Endothelial cell of umbilical vein (primary cell): ENCODE results near the gene RALB. TPM values are rescaled to one million over a fixed set of nuclear protein-coding genes. Genes with fewer than 3 reads are reported as not detected.

ENCODE experiments used
- BruUV-seq: library from RNA; stranded (reverse); fragments of 400-500 nt; replicated peaks from 2 replicates; lab custom pipeline; 2021; lab: Mats Ljungman, UMichigan
- CTCF ChIA-PET: fragments of 300-600, 350-600 bp; sonication (Branson Sonifier 250); formaldehyde crosslinking; loops from one replicate; lab custom pipeline; 2021; ENCODE audit warnings: antibody characterized with exemption, inconsistent platforms; lab: Charles Lee
- POLR2A ChIA-PET: fragments of 300-600, 350-600 bp; sonication (Branson Sonifier 250); formaldehyde crosslinking; loops from one replicate; lab custom pipeline; 2021; ENCODE audit warnings: antibody characterized with exemption, inconsistent platforms; lab: Charles Lee
- DNase-seq: peaks from one replicate; pipeline ENCODE4 v3.0.0-alpha.2; 2011; ENCODE audit warnings: low read depth, low spot score
- FAIRE-seq: peaks from 2 replicates; lab custom pipeline; 2011; peaks lifted over from hg19 to GRCh38; lab: Jason Lieb, UNC
- H2AFZ ChIP-seq: 2 replicates; pipeline ENCODE4 v1.6.0; 2012; ENCODE audit warnings: low read depth, low read length, control low read depth, inconsistent platforms
- H3K27ac ChIP-seq: 2 replicates; pipeline ENCODE4 v1.5.1; 2011; ENCODE audit warnings: low read depth, mild to moderate bottlenecking, control low read depth, low read length, moderate library complexity; ENCODE audit not compliant: insufficient read depth
- H3K27me3 ChIP-seq, 2 experiments: 2 replicates each; pipeline versions ENCODE4 v1.6.0 to v1.6.1; 2011; ENCODE audit warnings: low read length in 2 of 2, mixed read lengths in 1 of 2; ENCODE audit not compliant: control insufficient read depth in 2 of 2, insufficient read depth in 2 of 2
- H3K36me3 ChIP-seq, 2 experiments: 2 replicates in 1 of 2; 3 replicates in 1 of 2; pipeline ENCODE4 v1.5.1; 2011; ENCODE audit warnings: low read length in 2 of 2, mild to moderate bottlenecking in 1 of 2, moderate library complexity in 1 of 2; ENCODE audit not compliant: control insufficient read depth in 2 of 2, insufficient read depth in 2 of 2; ENCODE audit errors: extremely low read depth in 1 of 2
- H3K4me1 ChIP-seq: 3 replicates; pipeline ENCODE4 v1.5.1; 2011; ENCODE audit warnings: mild to moderate bottlenecking, low read length; ENCODE audit not compliant: control insufficient read depth, insufficient read depth; ENCODE audit errors: extremely low read depth
- H3K4me2 ChIP-seq: 2 replicates; pipeline ENCODE4 v1.6.1; 2011; ENCODE audit warnings: low read length, control low read depth, mixed read lengths; ENCODE audit not compliant: insufficient read depth
- H3K4me3 ChIP-seq, 3 experiments: fragments of 200-600 bp in 1 of 3; sonication (generic), shearing (Covaris generic) in 1 of 3; replicated peaks in 1 of 3; 2 replicates each; pipeline ENCODE4 v1.5.1; 2011 to 2016; ENCODE audit warnings: control low read depth in 3 of 3, low read length in 3 of 3, mild to moderate bottlenecking in 2 of 3, inconsistent platforms in 1 of 3, low read depth in 1 of 3, moderate library complexity in 1 of 3; ENCODE audit not compliant: insufficient read depth in 1 of 3
- H3K79me2 ChIP-seq: 2 replicates; pipeline ENCODE4 v1.6.0; 2012; ENCODE audit warnings: low read length, inconsistent platforms; ENCODE audit not compliant: control insufficient read depth, insufficient read depth
- H3K9ac ChIP-seq: replicated peaks from 2 replicates; pipeline ENCODE3; 2011; ENCODE audit warnings: low read length, control low read depth; ENCODE audit not compliant: insufficient read depth; ENCODE audit errors: extremely low read depth
- H3K9me1 ChIP-seq: replicated peaks from 3 replicates; pipeline ENCODE4 v1.6.0; 2011; ENCODE audit warnings: mild to moderate bottlenecking, low read length; ENCODE audit not compliant: control insufficient read depth, insufficient read depth; ENCODE audit errors: extremely low read depth
- H3K9me3 ChIP-seq: replicated peaks from 2 replicates; pipeline ENCODE4 v1.5.1; 2012; ENCODE audit warnings: low read length, inconsistent platforms; ENCODE audit not compliant: control insufficient read depth, insufficient read depth
- H4K20me1 ChIP-seq: replicated peaks from 2 replicates; pipeline ENCODE3; 2011; ENCODE audit warnings: mild to moderate bottlenecking, low read length; ENCODE audit not compliant: control insufficient read depth, insufficient read depth; ENCODE audit errors: extremely low read depth
- CTCF ChIP-seq, 2 donors: IDR thresholded peaks; 1 replicate in 1 of 2; 2 replicates in 1 of 2; pipeline ENCODE4 v1.5.1; 2011; ENCODE audit warnings: low read length in 2 of 2, mild to moderate bottlenecking in 2 of 2, moderate library complexity in 2 of 2, control low read depth in 1 of 2, inconsistent platforms in 1 of 2, low read depth in 1 of 2; ENCODE audit not compliant: insufficient read depth in 1 of 2; ENCODE audit errors: extremely low read depth in 1 of 2
- EZH2 ChIP-seq: IDR thresholded peaks from 2 replicates; pipeline ENCODE4 v1.6.1; 2012; ENCODE audit warnings: borderline replicate concordance, low read depth, mild to moderate bottlenecking, moderate library complexity, low read length, inconsistent platforms; ENCODE audit not compliant: severe bottlenecking
- GATA2 ChIP-seq: IDR thresholded peaks from 2 replicates; pipeline ENCODE4 v1.7.0; 2011; ENCODE audit warnings: low read depth, mild to moderate bottlenecking, moderate library complexity, mixed read lengths, low read length; ENCODE audit not compliant: insufficient read length, insufficient read depth
- JUN ChIP-seq: IDR thresholded peaks from 2 replicates; pipeline ENCODE4 v1.6.1; 2011; ENCODE audit warnings: borderline replicate concordance, low read depth; ENCODE audit not compliant: insufficient read length, insufficient read depth
- MYC ChIP-seq: IDR thresholded peaks from one replicate; pipeline ENCODE4 v1.6.1; 2011; ENCODE audit warnings: mild to moderate bottlenecking, low read depth, low read length
- POLR2A ChIP-seq: IDR thresholded peaks from 2 replicates; pipeline ENCODE4 v1.6.1; 2012; ENCODE audit warnings: low read depth, mild to moderate bottlenecking, control low read depth, low read length
- POLR2AphosphoS5 ChIP-seq: IDR thresholded peaks from 2 replicates; pipeline ENCODE4 v1.6.1; 2012; ENCODE audit warnings: low read depth, mild to moderate bottlenecking, control low read depth, low read length, moderate library complexity; ENCODE audit not compliant: insufficient read depth
- dilution Hi-C: fragments of 300-500 bp; cut with MboI; formaldehyde crosslinking; loops from one replicate; pipeline ENCODE4 v1.15.0; 2019; ENCODE audit warnings: low sequenced_read_pairs; ENCODE audit not compliant: extremely low pct_ligation_motif_present
- intact Hi-C: fragments of 100-400 bp; cut with micrococcal nuclease; formaldehyde crosslinking; loops from one replicate; pipeline ENCODE4 v1.10.0; 2022
- polyA plus RNA-seq, 4 experiments: library from polyadenylated mRNA; depleted of rRNA in 3 of 4; stranded (reverse) in 3 of 4; unstranded in 1 of 4; fragments of >200 nt; gene quantifications; 2 replicates each; pipeline versions ENCODE4 v1.2.1 to v1.2.3, GENCODE V29; 2011 to 2012; ENCODE audit warnings: missing spikeins in 1 of 4
- total RNA-seq: library from RNA; stranded (reverse); gene quantifications from 2 replicates; pipeline ENCODE4 v1.2.3, GENCODE V29; 2021

Gene RALB
- total and polyA plus RNA-seq, 2 donors (not counting 3 experiments of a cell fraction or from before 2014, with no cell fraction given) = 105 to 115 TPM

DNA sequence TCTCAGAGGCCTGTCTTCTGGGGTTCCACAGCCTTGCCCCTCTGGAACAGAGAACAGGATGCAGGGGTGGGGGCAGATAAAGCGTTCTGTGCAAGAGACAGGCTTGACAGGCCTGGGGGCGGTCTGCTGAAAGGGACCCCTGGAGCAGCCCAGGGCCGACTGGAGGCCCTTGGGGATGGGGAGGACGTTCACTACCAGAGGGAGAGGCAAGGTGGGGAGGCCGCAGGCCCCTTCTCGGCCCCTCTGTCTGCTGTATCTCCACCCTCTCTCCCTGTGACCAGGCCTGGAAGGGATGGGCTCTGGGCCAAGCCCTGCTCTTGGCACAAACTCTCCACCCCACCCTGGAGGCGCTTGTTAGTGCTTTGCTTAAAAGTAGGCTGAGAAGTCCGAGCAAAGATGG lies 66.0 kb downstream of the RALB start:
- Histone ChIP-seq H3K27ac (no peak overlapping the region), H4K20me1 (no peaks in the 10 kb centered on the region), H3K27me3 (peaks cover 6 to 11% of the 10 kb centered on the region in 2 experiments), H3K4me3 (no peak overlapping the region), H3K4me1 (peaks cover 12% of the 10 kb centered on the region), H3K36me3 (no peaks in the 10 kb centered on the region), H3K9me1 (no peaks in the 10 kb centered on the region), H3K9ac (no peak overlapping the region), H3K4me2 (no peak overlapping the region), H3K9me3 (no peaks in the 10 kb centered on the region), H3K79me2 (no peaks in the 10 kb centered on the region), H2AFZ (no peak overlapping the region)
- DNase-seq (no peak), FAIRE-seq (no peak)
- dilution Hi-C loops (no loop called here), intact Hi-C loops (loop anchor here (10.0 kb wide), 2 partner anchors 304 to 494 kb away; partner anchors contain the start of gene EPB41L5)
- ChIA-PET POLR2A (no interaction called here), CTCF (no interaction called here)
- BruUV-seq = no TSS peak
- TF ChIP-seq POLR2AphosphoS5 (no peak), CTCF (IDR thresholded peaks at IDR 0.05; ENCODE audit: extremely low read depth in 1 of 2, insufficient read depth in 1 of 2, low read depth in 1 of 2, low read length in 2 of 2) (no peak), POLR2A (no peak), GATA2 (no peak), JUN (no peak), EZH2 (no peak), MYC (no peak)
